ENCODE results near the gene CLNK.
A peak's percentile ranks its signal among the peaks of the same experiment; 100 is the strongest.

Gene CLNK

GRCh38 chr4:10613926-10614478, 70.6 kb downstream of the CLNK start:
- Histone ChIP-seq H3K4me3 (ENCODE audit: low read length) (no peak overlapping the region), H3K4me2 (ENCODE audit: low read length) (no peak overlapping the region), H3K79me2 (ENCODE audit: low read length) (no peaks in the 10 kb centered on the region), H3K36me3 (replicated peaks; ENCODE audit: low read depth, low read length) (no peaks in the 10 kb centered on the region), H2AFZ (ENCODE audit: low read depth, low read length) (no peak overlapping the region), H3K9me3 (ENCODE audit: insufficient read depth, low read length) (no peaks in the 10 kb centered on the region), H3K27ac (ENCODE audit: low read length) (no peak overlapping the region), H3K27me3 (ENCODE audit: low read depth, low read length) (no peaks in the 10 kb centered on the region), H3K9ac (ENCODE audit: low read length) (no peak overlapping the region), H4K20me1 (ENCODE audit: insufficient read depth, low read length) (no peaks in the 10 kb centered on the region), H3K4me1 (ENCODE audit: low read length) (no peaks in the 10 kb centered on the region)
- TF ChIP-seq CTCF (IDR thresholded peaks at IDR 0.05; ENCODE audit: low read depth, low read length) (no peak), EZH2phosphoT487 (IDR thresholded peaks at IDR 0.05; ENCODE audit: low read depth) (no peak)

- H3K36me3 ChIP-seq (replicated peaks; ENCODE audit: low read depth, low read length): no peaks in the 10 kb centered on the region
- no peak overlapping the region for H3K27ac ChIP-seq (ENCODE audit: low read length)
- H2AFZ ChIP-seq (ENCODE audit: low read depth, low read length): no peak overlapping the region
- TF ChIP-seq CTCF (IDR thresholded peaks at IDR 0.05; ENCODE audit: low read depth, low read length) (no peak), EZH2phosphoT487 (IDR thresholded peaks at IDR 0.05; ENCODE audit: low read depth) (no peak)
- H3K79me2 ChIP-seq (ENCODE audit: low read length): no peaks in the 10 kb centered on the region
- no peak overlapping the region for H3K4me3 ChIP-seq (ENCODE audit: low read length)
- H3K9ac ChIP-seq (ENCODE audit: low read length): no peak overlapping the region
- H3K9me3 ChIP-seq (ENCODE audit: insufficient read depth, low read length): no peaks in the 10 kb centered on the region
- H3K4me2 ChIP-seq (ENCODE audit: low read length): no peak overlapping the region
- no peaks in the 10 kb centered on the region for H3K27me3 ChIP-seq (ENCODE audit: low read depth, low read length)
- no peaks in the 10 kb centered on the region for H3K4me1 ChIP-seq (ENCODE audit: low read length)
- H4K20me1 ChIP-seq (ENCODE audit: insufficient read depth, low read length): no peaks in the 10 kb centered on the region
These were observed 72.1 kb downstream of the CLNK start for GRCh38 chr4:10612476-10612875.

- Histone ChIP-seq H3K79me2 (ENCODE audit: low read length) (no peaks in the 10 kb centered on the region), H3K27me3 (ENCODE audit: low read depth, low read length) (no peaks in the 10 kb centered on the region), H3K4me3 (ENCODE audit: low read length) (no peak overlapping the region), H3K9me3 (ENCODE audit: insufficient read depth, low read length) (no peaks in the 10 kb centered on the region), H2AFZ (ENCODE audit: low read depth, low read length) (no peak overlapping the region), H3K4me2 (ENCODE audit: low read length) (no peak overlapping the region), H3K9ac (ENCODE audit: low read length) (no peak overlapping the region), H4K20me1 (ENCODE audit: insufficient read depth, low read length) (no peaks in the 10 kb centered on the region), H3K4me1 (ENCODE audit: low read length) (no peaks in the 10 kb centered on the region), H3K27ac (ENCODE audit: low read length) (no peak overlapping the region), H3K36me3 (replicated peaks; ENCODE audit: low read depth, low read length) (no peaks in the 10 kb centered on the region)
- TF ChIP-seq EZH2phosphoT487 (IDR thresholded peaks at IDR 0.05; ENCODE audit: low read depth) (no peak), CTCF (IDR thresholded peaks at IDR 0.05; ENCODE audit: low read depth, low read length) (no peak)
These were observed 72.9 kb downstream of the CLNK start for GRCh38 chr4:10611673-10612072.

- H3K9me3 ChIP-seq (ENCODE audit: insufficient read depth, low read length): no peaks in the 10 kb centered on the region
- H3K4me1 ChIP-seq (ENCODE audit: low read length): no peaks in the 10 kb centered on the region
- no peaks in the 10 kb centered on the region for H3K27me3 ChIP-seq (ENCODE audit: low read depth, low read length)
- H2AFZ ChIP-seq (ENCODE audit: low read depth, low read length): peak overlapping the region; percentile 33; the same call in 1 of the 2 replicates
- H3K9ac ChIP-seq (ENCODE audit: low read length): no peak overlapping the region
- no peak overlapping the region for H3K27ac ChIP-seq (ENCODE audit: low read length)
- no peak overlapping the region for H3K4me3 ChIP-seq (ENCODE audit: low read length)
- H4K20me1 ChIP-seq (ENCODE audit: insufficient read depth, low read length): no peaks in the 10 kb centered on the region
- H3K4me2 ChIP-seq (ENCODE audit: low read length): no peak overlapping the region
- TF ChIP-seq EZH2phosphoT487 (IDR thresholded peaks at IDR 0.05; ENCODE audit: low read depth): no peak
- TF ChIP-seq CTCF (IDR thresholded peaks at IDR 0.05; ENCODE audit: low read depth, low read length): no peak
- no peaks in the 10 kb centered on the region for H3K79me2 ChIP-seq (ENCODE audit: low read length)
- no peaks in the 10 kb centered on the region for H3K36me3 ChIP-seq (replicated peaks; ENCODE audit: low read depth, low read length)
These were observed 75.9 kb downstream of the CLNK start for GRCh38 chr4:10608501-10609219.

Measured in OCI-LY3 (cell line).